Stimulated activated CD4-positive, alpha-beta T cell treated with anti-CD3 and anti-CD28 coated beads, Interleukin-12 subunit alpha, Interleukin-12 subunit beta, amount 100 ng/mL, for 4 hours (primary cell): ENCODE measurements around the gene DNAJC5.
"Not testable (repeated sequence)": the region's sequence is repeated elsewhere in the genome, so short reads cannot be mapped to it uniquely, and the experiment has no call there.

ENCODE experiments used
- DNase-seq: peaks from one replicate; pipeline ENCODE4 v3.0.0-alpha.2; 2020

Gene DNAJC5

DNA sequence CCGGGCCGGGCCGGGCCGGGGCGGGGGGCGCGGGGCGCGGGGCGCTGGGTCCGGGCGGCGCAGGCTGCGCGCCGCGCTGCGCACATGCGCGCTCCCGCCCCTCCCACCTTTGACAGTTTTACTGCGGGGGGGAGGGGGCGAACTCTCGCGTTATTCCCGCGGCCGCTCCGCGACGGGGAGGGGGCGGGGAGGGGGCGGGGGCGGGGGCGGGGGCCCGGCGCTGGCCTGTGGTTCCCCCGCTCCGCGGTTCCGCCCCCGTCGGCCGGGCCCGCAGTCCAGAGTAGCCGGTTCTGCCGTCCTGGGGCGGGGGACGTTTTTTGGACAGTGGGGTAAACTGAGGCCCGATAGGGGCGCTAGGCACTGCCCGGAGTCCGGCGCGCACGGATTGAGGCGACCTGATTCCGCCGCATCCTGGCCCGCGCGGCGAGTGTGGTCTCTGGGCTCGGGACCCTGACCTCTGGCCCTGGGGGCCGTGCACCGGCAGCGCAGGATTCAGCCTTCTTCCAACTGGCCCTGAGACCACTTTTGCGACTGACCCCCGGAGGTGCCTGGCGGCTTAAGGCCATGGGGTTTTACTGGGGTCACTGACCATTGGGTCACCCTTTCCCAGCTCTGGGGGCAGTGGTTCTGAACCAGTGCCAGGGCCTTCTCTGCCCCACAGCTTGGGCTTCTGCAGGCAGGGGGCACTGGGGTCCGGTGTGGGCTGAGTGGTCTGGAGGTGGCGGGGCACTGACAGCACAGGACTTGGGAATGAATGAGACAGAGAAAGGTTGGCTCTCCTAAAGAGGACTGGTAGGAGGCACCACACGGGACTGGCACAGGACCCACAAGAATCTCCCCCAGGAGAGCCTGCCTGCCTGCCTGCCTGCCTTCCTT lies 75.2 kb downstream of the DNAJC5 start, which contains the start of gene ZNF512B:
Gene ZNF512B, minus strand, starts transcription at position 93 of the 876 bp plus-strand sequence. CDS start 1,980 bp downstream, outside the sequence.
- peak; percentile 67 for DNase-seq

DNA sequence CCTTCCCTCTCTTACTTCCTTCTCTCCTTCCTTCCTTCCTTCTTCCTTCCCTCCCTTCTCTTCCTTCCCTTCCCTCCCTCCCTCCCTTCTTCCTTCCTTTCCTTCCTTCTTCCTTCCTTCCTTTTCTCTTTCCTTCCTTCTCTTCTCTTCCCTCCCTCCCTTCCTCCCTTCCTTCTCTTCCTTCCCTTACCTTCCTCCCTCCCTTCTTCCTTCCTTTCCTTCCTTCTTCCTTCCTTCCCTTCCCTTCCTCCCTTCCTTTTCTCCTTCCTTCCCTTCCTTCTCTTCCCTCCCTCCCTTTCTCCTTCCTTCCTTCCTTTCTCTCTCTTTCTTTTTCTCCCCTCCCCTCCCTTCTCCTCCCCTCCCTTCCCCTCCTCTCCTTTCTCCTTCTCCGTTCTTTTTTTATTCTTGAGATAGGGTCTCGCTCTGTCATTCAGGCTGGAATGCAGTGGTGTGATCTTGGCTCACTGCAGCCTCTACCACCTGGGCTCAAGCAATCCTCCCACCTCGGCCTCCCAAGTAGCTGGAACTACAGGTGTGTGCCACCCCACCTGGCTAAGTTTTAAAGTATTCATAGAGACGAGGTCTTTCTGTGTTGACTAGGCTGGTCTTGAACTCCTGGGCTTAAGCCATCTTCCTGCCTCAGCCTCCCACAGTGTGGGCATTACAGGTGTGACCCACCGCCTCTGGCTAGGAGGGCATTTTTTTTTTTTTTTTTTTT lies 75.9 kb downstream of the DNAJC5 start:
- no peak for DNase-seq

DNA sequence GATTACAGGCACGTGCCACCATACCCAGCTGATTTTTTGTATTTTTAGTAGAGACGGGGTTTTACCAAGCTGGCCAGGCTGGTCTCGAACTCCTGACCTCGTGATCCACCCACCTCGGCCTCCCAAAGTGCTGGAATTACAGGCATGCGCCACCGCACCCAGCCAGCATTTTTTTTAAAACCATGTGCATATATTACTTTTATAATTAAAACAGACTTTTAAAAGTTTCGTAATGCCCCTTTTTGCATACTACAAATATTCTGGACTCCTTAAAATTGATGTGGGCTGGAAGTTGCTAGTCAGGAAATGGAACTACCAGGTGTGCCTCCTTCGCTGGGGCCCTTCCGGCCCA lies 77.0 kb downstream of the DNAJC5 start:
- DNase-seq, result not testable (repeated sequence)

DNA sequence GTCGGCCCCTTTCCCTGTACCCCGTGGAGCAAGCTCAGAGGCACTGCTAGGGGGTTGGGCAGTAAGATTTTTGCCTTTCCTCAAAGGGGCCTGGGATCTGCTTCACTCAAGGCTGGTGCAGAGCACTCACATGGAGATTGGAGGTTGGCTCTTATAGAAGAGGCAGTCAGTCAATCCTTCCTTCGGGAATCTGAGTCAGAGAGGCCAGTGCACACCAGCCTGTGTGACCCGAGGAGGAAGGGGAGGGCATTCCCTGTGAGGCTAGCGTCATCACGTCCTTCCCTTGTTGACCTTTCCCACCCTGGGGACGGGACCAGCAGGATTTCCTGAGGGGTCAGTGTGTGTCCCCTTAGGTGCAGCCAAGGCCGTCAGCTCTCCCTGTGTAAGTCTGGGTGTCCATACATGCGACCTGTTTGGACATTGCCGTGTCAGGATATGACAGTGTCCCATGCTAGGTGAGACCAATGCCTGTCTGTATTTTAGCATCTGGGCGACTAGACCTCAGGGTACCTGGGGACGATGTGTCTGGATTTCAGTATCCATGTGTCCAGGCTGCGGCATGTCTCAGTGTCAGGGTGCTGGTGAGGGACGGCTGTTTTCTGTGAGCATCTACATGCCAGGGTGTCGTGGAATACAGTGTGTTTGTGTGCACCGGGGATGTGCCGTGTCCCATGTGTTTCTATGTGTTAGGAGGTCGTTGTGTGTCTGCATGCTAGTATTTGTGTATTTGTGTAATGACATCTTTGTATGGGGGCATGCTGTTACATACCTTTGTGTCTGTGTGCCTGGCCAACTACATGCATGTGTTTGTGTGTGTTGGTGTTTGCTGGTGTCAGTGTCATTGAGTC lies 77.6 kb downstream of the DNAJC5 start:
- no peak for DNase-seq

DNA sequence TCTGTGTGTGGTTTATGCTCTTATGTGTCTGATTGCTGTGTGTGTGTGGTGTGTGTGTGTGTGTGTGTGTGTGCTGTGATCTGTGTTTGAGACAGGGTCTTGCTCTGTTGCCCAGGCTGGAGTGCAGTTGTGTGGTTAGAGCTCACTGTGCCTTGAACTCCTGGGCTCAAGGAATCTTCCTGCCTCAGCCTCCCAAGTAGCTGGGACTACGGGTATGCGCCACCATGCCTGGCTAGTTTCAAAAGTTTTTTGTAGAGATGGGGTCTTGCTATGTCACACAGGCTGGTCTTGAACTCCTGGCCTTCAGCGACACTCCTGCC lies 78.2 kb downstream of the DNAJC5 start:
- no peak for DNase-seq

DNA sequence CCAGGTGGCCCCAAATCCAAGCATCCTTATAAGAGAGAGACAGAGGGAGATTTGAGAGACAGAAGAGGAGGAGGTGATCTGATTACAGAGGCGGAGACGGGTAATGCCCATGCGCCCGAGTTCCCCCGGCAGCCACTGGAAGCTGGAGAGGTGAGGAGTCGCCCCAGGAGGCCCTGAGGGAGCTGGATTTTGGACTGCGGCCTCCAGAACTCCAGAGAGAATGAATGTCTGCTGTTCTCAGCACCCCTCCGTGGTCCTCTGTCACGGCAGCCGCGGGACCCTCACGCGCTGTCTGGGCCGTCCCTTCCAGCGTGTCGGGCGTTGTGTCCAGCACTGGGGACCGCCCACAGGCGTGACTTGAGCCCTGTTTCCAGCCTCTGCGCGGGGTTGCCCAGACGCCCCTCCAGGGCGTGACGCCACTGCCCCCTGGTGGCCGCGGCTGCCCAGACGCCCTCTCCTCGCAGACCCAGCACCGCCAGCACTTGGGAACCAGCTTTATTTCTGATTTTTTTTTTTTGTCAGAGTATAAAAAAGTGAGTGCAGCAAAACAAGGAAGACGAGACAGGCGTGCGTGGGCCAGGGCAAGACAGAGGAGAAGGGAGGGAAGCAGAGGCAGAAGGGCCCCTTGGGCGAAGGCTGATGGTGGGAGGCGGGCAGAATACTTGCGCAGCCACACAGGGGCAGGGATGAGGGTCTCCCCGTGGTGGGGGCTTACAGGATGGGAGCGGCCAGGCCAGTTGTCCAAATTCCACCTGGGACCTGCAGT lies 78.9 kb downstream of the DNAJC5 start:
- peak; percentile 84 for DNase-seq

DNA sequence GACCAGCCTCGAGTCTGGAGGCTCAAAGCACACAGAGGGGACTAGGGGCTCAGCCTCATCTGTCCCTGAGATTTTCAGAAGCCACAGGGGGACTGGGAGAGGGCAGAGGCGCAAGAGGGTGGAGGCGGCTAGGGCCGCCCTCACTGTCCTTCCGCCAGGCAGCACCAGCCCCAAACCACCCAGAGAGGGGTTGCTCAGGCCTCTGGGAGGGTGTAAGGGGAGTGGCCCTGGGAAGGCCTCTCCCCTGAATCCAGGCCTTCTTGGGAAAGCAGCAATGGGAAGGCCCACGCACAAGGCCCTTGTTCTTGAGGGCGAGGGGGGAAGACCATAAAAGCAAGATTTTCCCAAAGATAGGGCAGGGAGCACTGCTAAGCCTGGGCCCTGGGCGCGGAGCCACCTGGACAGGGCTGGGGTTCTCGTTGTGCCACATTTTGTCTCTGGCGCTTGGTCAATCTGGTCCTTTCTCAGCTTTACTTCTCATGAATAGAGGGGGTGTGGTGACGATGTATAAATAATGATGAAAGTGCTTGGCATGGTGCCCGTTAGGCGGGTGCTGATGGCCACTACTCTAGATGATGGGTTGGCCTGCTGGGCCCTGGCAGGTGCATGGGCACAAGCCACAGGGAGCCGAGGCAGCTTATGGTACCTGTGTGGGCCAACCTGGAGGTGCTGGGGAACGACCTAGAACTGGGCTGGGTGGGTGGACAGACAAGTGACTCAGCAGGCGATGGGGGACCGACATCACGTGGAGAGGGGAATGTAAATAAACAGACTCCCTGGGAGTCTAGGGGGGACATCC lies 79.7 kb downstream of the DNAJC5 start:
- DNase-seq, result no peak

DNA sequence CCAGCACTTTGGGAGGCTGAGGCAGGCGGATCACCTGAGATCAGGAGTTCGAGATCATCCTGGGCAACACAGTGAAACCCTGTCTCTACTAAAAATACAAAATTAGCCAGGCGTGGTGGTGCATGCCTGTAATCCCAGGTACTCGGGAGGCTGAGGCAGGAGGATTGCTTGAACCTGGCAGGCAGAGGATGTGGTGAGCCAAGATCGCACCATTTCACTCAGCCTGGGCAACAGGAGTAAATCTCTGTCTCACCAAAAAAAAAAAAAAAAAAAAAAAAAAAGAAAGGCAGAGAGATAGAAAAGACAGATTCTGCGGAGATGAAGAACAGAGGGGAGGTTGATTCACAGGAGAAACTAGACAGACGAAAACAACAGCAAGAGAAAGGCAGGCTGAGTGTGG lies 81.6 kb downstream of the DNAJC5 start:
- not testable (repeated sequence) for DNase-seq

DNA sequence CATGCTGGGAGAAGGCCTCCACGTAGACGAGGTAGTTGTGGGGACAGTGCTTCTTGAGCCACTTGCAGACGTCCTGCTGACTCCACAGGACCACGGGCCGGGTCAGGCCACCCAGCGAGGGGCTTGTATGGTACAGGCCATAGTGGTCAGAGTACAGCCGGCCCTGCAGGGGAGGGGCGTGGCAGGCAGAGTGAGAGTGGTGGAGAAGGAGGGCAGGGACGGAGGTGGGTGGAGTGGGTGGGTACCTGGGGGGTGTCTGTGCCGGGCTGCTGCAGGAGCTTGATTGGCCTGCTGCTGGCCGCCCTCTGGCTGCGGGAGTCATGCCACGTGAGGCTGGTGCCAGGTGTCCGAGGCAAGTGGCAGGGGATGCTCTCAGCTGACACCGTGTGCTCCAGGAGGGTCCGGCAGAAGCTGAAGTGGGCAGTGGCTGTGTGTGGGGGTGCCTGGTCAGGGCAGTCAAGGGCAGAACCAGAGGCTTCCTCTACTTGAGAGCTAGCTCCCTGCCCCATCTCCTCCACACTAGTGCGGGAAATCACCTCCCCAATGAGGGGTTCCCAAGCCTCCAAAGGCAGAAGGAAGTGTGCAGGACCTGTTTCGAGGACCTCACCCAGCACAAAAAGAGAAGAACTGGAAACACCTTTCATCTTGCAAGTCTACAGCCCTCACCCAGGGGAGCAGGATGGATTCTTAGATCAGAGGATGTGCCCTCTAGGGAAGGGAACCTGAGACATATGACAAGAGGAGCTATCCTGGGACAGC lies 82.2 kb downstream of the DNAJC5 start:
- DNase-seq, result no peak

DNA sequence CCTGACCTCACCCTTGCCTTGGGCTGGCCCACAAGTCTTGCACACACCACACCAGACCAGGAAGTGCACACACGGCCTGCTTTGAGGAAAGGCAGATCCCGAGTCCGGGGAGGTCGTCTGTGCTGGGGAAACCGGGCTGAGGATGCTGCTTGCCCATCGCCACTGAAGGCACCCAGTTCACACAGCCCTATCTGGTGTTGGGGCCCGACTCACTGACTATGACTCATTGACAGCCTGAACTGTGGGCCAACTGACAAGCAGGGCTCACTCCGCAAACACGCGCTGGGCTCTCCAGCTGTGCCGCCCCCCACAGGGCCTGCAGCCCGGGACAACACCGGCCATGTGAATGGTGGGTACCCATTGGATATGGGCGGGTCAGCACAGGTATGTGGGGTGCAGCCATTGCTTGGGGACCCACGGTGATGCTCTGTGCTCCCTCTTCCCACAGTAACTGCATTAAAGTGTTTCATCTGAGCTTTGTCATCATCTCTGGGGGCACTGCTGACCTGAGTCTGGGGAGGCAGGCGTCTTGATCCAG lies 82.9 kb downstream of the DNAJC5 start:
- peak; percentile 54 for DNase-seq

DNA sequence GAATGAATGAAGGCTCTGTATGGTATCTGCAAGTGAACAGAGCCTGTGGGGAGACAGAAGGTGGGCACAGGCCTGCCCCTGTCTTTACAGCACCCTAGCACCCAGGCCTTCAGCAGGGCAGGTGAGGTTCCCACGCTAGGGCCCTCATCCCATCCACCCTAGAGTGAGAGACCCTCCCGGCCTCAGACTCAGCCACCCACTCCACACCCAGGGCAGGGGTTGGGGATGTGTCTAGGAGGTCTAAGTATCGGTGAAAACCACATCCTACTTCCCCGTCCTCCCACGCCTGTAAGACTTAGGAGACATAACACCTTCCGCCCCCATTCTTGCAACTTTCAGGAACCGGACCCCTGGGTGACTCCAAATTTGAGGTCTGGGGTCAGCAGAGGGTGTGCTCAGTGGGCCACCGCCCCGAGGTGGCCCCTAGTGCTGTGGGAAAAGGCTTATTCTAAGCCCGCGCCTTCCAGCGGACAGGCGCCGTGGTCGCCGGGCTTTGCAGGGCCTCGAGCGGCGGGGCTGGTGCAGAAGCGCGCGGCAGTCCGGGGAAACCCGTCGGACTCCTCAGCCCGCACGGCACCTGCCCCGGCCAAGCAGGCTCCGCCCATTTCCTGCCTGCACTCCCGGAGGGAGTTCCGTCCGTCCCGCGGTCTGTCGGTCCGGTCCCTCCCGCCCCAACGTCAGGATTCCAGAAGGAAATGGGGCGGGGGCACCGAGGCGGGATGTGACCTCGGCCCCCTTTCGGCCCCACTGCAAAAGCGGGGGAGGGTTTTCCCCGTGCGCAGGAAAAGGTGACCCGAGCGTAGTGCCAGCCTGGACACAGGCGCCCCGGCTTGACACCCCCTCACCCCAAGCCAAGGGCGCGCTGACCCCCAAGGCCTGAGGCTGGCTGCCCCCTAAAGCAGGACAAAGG lies 83.6 kb downstream of the DNAJC5 start:
- peak; percentile 62 for DNase-seq

DNA sequence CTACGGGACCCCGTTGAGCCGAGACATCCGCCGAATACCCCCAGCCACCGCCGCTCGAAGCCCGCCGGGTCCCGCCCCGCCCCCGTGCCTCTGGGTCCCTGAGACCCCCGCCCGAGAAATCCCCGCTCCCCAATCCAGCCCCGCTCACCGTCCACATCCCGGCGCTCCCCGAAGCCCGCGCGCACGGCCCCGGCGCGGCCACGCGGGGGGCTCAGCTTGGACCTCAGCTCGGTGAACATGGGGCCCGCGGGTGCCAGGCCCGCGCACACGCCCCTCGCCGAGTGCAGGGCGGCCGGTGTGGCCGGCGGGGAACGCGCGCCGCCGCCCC lies 84.3 kb downstream of the DNAJC5 start:
- no peak for DNase-seq

DNA sequence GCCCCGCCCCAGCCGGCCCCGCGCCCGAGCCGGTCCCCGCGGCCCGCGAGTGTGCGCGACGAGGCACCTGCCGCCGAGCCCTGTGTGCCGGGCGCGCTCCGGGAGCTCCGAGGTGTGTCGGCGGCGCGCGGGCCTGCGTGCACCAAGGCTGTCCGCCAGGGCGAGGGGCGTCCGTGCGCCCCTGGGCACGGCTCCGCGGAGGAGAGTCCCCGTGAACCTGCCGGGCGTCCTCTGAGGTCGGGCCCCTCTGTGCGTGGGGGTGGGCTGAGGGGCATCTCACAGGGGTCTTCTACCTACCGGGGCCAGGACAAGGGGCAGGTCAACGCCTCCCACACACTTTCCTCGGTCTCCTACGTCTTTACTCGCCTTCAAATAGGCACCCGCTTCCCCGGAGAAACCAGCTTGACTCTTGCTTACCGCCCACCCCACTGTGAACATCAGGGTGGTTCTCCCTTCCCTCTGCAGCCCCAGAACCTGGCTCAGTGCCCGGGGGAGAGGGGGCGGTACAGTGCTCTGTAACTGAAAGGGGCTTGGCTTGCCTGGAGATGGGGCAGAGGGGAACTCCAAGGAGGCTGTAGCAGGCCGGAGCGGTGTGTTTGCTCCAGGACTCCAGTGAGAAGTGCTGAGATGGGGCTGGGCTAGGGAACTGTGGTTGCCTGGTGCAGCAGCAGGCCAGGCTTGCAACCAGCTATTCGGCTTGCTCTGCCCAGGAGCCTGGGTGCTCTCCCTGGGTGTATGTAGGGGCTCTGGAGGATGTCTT lies 84.8 kb downstream of the DNAJC5 start, which contains the start of gene SAMD10:
Gene SAMD10, minus strand, starts transcription at position 86 of the 760 bp plus-strand sequence. CDS start 175 bp downstream, outside the sequence.
- peak; percentile 89 for DNase-seq

DNA sequence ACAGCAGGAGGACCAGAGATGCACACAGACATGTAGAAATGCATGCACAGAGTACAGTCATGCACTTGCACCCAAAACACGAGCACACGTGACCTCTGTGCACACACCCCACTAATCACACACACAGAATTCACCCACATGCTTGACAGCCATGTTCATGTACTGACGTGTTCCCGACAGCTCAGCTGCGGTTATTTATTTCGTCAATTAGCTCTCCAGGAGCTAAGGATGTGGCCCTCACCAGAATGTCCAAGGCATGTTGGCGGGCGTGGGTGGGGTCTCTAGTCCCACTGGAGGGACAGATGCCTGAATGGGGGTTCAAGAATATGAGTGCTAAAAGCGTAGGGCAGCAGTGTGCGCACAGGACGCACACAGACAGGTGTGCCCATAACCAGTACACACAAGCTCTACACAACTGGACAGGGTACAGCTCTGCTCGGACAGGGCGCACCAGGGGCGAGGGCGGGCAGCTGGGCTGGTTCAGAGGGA lies 85.4 kb downstream of the DNAJC5 start:
- no peak for DNase-seq

DNA sequence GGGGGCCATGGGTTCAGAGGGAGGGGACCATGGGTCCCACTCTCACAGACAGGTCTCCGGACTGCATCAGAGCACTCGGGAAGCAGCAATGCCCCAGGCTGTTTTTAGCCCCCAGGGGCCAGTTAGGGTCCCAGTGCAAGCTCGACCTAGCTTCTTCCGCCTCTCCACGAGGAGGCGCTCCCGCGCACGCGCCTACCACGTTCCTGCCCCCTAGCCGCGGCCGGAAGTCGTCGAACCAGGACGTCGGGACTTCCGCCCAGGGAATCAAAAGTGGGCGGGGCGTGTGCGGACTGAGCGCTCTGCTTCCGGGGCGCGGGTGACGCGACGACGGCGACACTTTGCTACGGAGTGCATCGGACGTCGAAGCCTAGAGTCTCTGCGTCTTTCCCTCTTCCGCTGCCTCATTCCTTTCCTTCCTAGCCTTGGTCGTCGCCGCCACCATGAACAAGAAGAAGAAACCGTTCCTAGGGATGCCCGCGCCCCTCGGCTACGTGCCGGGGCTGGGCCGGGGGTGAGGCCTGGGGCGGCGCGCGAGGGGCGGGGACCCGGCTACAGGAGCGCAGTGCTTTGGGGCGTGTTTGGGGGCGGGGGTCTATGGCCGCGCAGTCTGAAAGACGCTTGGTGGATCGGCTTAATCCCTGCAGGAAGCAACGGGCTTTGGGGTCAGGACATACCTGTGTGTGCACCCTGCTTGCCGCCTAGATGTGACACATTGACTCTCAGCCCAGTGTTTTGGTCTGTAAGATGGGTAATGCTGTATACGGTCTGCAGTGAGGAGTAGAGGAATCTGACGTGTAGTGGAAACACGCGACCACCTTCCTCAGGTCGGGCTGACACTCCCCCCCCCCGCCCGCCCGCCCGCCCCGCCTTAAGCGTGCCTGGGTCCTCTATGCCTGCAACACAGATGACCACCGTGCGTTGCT lies 86.1 kb downstream of the DNAJC5 start, which contains the start of gene PRPF6:
Gene PRPF6, plus strand, starts transcription at position 327 of the 923 bp plus-strand sequence. Its CDS starts 114 bp downstream, at position 441.
- peak; percentile 95 for DNase-seq

DNA sequence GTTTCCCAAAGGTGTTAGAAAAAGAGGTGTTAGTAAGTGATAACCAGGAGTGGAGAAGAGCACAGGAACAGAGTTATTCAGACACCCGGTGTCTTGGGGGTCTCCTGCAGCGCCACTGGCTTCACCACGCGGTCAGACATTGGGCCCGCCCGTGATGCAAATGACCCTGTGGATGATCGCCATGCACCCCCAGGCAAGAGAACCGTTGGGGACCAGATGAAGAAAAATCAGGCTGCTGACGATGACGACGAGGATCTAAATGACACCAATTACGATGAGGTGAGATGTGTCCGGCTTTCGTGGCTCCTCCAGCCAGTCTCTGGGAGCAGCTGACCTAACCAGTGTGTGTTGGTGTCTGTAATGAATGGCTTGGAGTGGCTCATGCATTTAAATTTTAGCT lies 88.0 kb downstream of the DNAJC5 start:
- no peak for DNase-seq
